ENCODE results near the gene BSCL2. TPM values are rescaled to one million over a fixed set of nuclear protein-coding genes. Genes with fewer than 3 reads are reported as not detected.

The BSCL2 gene
- total RNA-seq, 2 donors from 2014 or later: 44.6 to 248 TPM

- Histone ChIP-seq H3K36me3 (replicated peaks in 1 of 2; ENCODE audit: insufficient read depth in 1 of 2, low read depth in 2 of 2) (peaks cover 0 to 5% of the 10 kb centered on the region in 2 donors), H3K4me3 (no peak overlapping the region), H3K27ac (peak overlapping the region in 2 of 4 donors; percentile 34 to 45), H3K4me1 (peaks cover 37% of the 10 kb centered on the region), H3K27me3 (no peaks in the 10 kb centered on the region), H3K9me3 (no peaks in the 10 kb centered on the region)
- TF ChIP-seq POLR2A (IDR thresholded peaks at IDR 0.05) (no peak), CTCF (IDR thresholded peaks at IDR 0.05) (peak; percentile 27 to 73 (median 63))
- intact Hi-C loops (cut with DNase I): no loop called here
- 28 to 31% methylated on average over 4 of the region's 4 CpGs for WGBS, 2 donors
- ATAC-seq: peak; percentile 77
- DNase-seq: peak; percentile 52 to 76 (median 69)
These were observed 26.4 kb downstream of the BSCL2 start for GRCh38 chr11:62680825-62681240.

- H3K4me1 ChIP-seq: peaks cover 37% of the 10 kb centered on the region
- WGBS, 2 donors: 7 to 51% methylated on average over 7 to 55 of the region's 55 CpGs
- peak within 1 kb of the TSS; percentile 81 to 92 (median 83) for H3K27ac ChIP-seq
- peaks cover 0 to 5% of the 10 kb centered on the region in 2 donors for H3K36me3 ChIP-seq (replicated peaks in 1 of 2; ENCODE audit: insufficient read depth in 1 of 2, low read depth in 2 of 2)
- H3K9me3 ChIP-seq: no peaks in the 10 kb centered on the region
- intact Hi-C loops (cut with DNase I): no loop called here
- H3K4me3 ChIP-seq: peak within 1 kb of the TSS; percentile 57 to 89
- H3K27me3 ChIP-seq: no peaks in the 10 kb centered on the region
- DNase-seq (peak; percentile 83 to 90 (median 86)), ATAC-seq (peak; percentile 86)
- TF ChIP-seq POLR2A (IDR thresholded peaks at IDR 0.05): peak; percentile 37 to 77 (median 71)
- TF ChIP-seq CTCF (IDR thresholded peaks at IDR 0.05): no peak
These were observed 28.2 kb downstream of the BSCL2 start, which contains the start of gene UBXN1 for GRCh38 chr11:62678770-62679696. Gene UBXN1 (minus strand): TSS chr11:62679073. CDS start chr11:62678923, 150 bp downstream.

GRCh38 chr11:62678433-62678769, 28.8 kb downstream of the BSCL2 start:
- intact Hi-C loops (cut with DNase I): no loop called here
- DNase-seq (no peak), ATAC-seq (no peak)
- Histone ChIP-seq H3K36me3 (replicated peaks in 1 of 2; ENCODE audit: insufficient read depth in 1 of 2, low read depth in 2 of 2) (peaks cover 0 to 5% of the 10 kb centered on the region in 2 donors), H3K9me3 (no peaks in the 10 kb centered on the region), H3K27me3 (no peaks in the 10 kb centered on the region), H3K4me1 (peaks cover 44% of the 10 kb centered on the region), H3K27ac (peak overlapping the region; percentile 81 to 92 (median 83)), H3K4me3 (peak overlapping the region; percentile 57 to 89)
- WGBS, 2 donors: 2% methylated on average over 8 to 16 of the region's 16 CpGs
- no peak for TF ChIP-seq CTCF (IDR thresholded peaks at IDR 0.05)
- TF ChIP-seq POLR2A (IDR thresholded peaks at IDR 0.05): no peak

- DNase-seq: no peak
- H3K36me3 ChIP-seq (replicated peaks in 1 of 2; ENCODE audit: insufficient read depth in 1 of 2, low read depth in 2 of 2): peaks cover 0 to 5% of the 10 kb centered on the region in 2 donors
- 62 to 76% methylated on average over 15 of the region's 15 CpGs for WGBS, 2 donors
- peak overlapping the region in 1 of 4 donors; percentile 82 for H3K27ac ChIP-seq
- H3K9me3 ChIP-seq: no peaks in the 10 kb centered on the region
- ATAC-seq: no peak
- H3K27me3 ChIP-seq: no peaks in the 10 kb centered on the region
- peaks cover 50% of the 10 kb centered on the region for H3K4me1 ChIP-seq
- peak overlapping the region; percentile 57 to 89 for H3K4me3 ChIP-seq
- TF ChIP-seq CTCF (IDR thresholded peaks at IDR 0.05): no peak
- no peak for TF ChIP-seq POLR2A (IDR thresholded peaks at IDR 0.05)
- intact Hi-C loops (cut with DNase I): no loop called here
These were observed 29.5 kb downstream of the BSCL2 start for GRCh38 chr11:62677714-62678113.

All from body of pancreas (tissue), 4 donors.